Stimulated activated CD4-positive, alpha-beta T cell treated with anti-CD3 and anti-CD28 coated beads, TNF-alpha, amount 100 ng/mL, for 24 hours (primary cell): Measurements from ENCODE around the gene XYLT1.

Source experiments
- DNase-seq, 3 experiments: peaks; one replicate each; pipeline ENCODE4 v3.0.0-alpha.2; 2020; ENCODE audit warnings: low read depth in 3 of 3

XYLT1 gene

GRCh38 chr16:17333229-17333628 lies 137.5 kb downstream of the XYLT1 start:
- no peak for DNase-seq

GRCh38 chr16:17331991-17332390 lies 138.8 kb downstream of the XYLT1 start:
- DNase-seq = no peak

GRCh38 chr16:17331071-17331607 lies 139.6 kb downstream of the XYLT1 start:
- no peak for DNase-seq

- no peak for DNase-seq
These were observed 140.7 kb downstream of the XYLT1 start for GRCh38 chr16:17330044-17330443.

DNA sequence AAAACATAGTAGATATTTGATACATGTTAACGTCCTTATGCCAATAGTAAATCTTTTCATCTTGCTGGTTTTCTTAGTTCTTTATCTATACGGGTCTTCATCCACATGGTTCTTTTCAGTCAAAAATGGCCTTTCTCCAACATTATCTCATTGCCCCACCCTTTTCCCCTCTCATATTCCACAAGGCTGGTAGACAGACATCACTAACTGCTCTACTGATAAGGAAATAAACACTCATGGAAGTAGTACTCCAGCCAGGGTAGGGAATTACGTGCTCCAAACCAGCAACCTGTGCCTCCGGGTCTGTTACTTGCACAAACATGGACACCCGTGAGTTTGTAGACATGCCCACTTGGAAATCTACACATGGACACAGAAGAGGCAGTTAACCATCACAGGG lies 141.4 kb downstream of the XYLT1 start:
- DNase-seq = no peak

GRCh38 chr16:17328932-17329331 lies 141.8 kb downstream of the XYLT1 start:
- DNase-seq = no peak

- DNase-seq = no peak
These were observed 143.0 kb downstream of the XYLT1 start for GRCh38 chr16:17327664-17328335.

DNA sequence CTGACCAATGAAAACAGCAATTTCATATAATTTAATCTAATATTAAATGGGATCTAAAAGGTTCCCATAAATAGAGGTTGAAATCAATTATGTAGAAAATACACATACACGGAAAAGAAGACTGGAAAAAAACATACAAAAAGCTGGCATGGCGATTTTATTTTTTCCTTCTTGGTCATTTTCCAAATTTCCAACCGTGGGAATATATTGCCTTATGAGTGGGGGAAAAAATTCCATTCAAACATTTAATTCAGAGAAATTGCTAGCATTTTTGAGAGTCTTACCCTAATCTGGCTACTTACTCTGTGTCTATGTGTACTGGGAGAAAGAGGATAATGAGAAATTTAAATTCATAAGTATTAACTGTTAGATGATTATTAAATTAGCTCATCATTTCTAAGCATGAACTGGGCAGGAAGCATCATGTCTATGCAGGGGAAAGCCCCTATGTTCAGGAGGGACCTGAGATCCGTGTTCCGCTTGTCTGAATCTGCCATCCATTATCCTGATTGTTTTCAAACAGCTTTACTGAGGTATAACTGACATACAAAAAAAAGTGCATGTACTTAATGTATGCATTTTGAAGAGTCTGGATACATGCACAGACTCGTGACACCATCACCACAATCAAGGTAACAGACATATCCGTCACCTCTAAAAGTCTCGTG lies 145.2 kb downstream of the XYLT1 start:
- no peak for DNase-seq

- DNase-seq = no peak
These were observed 146.3 kb downstream of the XYLT1 start for GRCh38 chr16:17324451-17324850.

- DNase-seq = no peak
These were observed 147.6 kb downstream of the XYLT1 start for GRCh38 chr16:17323171-17323570.

DNA sequence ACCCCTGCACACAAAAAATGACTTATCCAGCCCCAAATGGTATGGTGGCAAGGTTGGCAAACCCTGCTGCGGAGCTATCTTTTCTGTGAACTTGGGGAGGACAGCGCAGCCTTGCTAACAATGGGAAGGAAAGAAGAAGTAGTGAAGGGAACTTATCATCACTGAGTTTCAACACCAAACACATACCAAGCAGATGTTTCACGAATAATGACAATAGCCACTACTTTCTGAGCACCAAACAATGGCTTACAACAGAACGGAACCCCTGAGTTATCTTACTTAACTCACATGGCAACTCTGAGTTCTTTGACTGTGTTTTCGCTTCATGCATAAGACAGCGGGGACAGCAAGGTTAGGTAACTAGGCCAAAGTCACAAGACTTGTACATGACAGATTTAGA lies 148.9 kb downstream of the XYLT1 start:
- DNase-seq = no peak

GRCh38 chr16:17320009-17320408 lies 150.8 kb downstream of the XYLT1 start:
- DNase-seq = no peak

- DNase-seq = no peak
These were observed 152.5 kb downstream of the XYLT1 start for GRCh38 chr16:17318238-17318637.

DNA sequence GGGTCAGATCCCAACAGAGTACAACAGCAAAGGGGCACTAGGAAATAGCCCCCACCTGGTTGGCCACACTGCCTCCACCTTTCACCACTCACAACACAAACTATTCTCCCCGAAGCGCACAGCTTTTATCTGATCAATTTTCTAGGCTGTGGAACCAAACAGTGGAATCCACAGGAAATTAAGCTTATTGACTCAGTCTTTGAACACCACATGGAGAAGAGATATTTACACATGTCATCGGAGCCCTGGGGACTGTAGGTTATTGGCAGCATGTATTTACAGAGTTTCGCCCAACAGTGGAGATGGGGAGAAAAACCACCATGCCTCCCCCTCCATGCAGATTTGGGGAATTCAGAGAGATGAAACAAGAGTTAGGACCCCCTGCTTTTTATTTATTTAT lies 154.8 kb downstream of the XYLT1 start:
- no peak for DNase-seq

DNA sequence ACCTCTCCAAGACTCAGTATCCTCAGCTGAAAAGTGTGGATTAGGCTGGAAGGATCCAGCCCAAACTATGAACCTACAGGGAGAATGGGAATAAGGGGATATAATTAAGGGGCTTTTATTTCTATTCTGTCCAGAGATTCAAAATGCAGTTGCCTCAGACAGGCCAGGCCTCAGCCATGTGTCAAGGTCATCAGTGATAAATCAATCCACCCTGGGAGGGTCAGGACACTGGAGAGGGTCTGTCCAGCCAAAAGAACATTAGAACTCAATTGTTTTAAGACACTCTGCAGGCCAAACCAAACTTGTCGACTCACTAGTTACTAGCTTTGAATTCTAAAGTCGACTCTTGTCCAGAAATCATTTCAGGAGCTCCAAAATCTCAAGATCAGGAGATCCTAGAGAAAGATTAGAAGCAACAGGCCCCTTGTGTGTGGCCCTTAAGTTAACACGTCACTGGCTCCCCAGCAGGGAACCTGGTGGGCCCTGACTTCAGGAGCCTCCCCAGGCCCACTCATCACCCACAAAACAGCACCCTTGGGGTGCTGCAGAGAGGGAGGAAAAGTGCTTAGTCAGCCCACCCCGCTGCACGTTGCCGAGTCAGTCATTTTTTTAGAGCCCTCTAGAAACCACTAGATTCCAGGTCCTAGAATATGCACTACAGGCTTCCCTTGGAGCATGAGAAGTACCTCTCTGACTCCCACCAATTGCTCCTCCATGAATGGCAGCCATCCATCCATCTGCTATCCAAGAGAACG lies 156.8 kb downstream of the XYLT1 start:
- DNase-seq = no peak

DNA sequence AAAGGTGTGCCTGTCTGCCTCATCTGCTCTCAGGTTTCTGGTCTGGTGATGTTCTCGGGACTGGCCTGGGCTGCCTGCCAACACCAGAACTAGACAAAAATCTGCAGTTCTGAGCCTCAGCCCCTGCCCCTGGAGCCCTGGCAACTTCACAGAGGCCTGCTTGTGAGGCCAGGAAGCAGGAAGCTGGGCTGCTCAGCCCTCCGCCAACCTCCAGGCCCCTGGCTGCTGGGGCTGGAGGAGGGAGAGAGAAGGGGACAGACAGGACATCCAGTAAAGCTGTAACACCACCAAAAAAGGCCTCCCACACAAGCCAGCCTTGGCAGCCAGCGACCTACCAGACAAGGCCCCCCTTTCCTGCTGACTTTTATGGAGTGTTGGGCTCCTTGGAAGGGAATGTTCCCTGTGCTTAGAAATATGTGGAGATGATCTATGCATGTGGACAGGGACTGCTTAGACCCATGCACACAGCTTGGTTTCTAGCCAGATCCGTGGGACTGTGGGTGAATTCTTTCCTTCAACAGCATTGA lies 157.6 kb downstream of the XYLT1 start:
- DNase-seq = no peak

- DNase-seq = no peak
These were observed 158.6 kb downstream of the XYLT1 start for GRCh38 chr16:17312094-17312710.

DNA sequence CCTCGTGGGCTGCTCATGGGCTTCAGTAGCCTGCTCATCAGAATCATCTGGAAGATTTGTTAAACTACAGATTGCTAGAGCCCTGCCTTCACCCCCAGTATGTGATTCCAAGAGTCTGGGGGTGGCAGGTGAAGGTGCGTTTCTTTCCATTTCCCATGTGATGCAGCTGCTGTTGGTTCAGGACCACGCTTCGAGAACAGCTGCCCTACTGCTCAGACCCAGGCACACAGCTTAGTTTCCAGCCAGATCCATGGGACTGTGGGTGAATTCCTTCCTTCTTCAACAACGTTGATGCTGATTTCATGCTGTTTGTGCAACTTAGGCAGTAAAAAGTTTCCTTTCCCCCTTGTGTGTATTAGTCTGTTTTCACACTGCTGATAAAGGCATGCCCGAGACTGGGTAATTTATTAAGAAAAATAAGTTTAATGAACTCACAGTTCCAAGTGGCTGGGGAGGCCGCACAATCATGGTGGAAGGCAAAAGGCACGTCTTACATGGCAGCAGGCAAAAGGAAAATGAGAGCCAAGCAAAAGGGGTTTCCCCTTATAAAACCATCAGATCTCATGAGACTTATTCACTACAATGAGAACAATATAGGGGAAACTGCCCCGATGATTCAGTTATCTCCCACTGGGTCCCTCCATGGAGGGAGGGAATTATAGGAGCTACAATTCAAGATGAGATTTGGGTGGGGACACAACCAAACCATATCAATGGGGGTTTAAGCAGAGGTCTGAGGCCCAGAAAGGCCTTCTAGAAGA lies 159.2 kb downstream of the XYLT1 start:
- DNase-seq = no peak

- no peak for DNase-seq
These were observed 161.2 kb downstream of the XYLT1 start for GRCh38 chr16:17309510-17309909.

DNA sequence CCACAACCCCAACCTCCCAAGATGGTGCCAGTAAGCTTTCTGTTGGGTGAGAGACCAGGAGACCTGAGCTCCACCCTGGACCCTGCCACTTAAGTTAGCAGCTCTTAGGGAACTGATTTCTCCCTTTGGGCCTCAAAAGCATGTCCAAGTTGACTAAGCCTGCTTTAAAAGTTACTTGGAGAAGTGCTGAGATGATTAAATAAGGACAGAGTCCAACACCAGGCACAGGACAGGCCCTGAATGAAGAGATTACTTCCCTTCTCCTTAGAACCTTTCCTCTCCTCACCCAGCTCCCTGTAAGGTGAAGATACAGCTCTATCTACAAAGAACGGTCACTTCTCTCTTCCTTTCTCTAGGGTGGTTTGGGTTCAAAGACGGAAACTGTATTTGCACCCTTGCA lies 162.6 kb downstream of the XYLT1 start:
- no peak for DNase-seq

GRCh38 chr16:17307504-17307903 lies 163.3 kb downstream of the XYLT1 start:
- no peak for DNase-seq
